GM20000 (cell line): Measurements from ENCODE around the gene CEBPA.
A peak's percentile ranks its signal among the peaks of the same experiment; 100 is the strongest.

Experiments
- DNase-seq: peaks from one replicate; pipeline ENCODE4 v3.0.0; 2012; ENCODE audit warnings: low spot score
- TF ChIP-seq, protein P1 (sequence below): IDR thresholded peaks from 2 replicates; pipeline ENCODE4 v1.5.1; 2012; ENCODE audit warnings: mild to moderate bottlenecking, control low read depth; ENCODE audit errors: extremely low read depth, missing control alignments

Gene CEBPA

DNA sequence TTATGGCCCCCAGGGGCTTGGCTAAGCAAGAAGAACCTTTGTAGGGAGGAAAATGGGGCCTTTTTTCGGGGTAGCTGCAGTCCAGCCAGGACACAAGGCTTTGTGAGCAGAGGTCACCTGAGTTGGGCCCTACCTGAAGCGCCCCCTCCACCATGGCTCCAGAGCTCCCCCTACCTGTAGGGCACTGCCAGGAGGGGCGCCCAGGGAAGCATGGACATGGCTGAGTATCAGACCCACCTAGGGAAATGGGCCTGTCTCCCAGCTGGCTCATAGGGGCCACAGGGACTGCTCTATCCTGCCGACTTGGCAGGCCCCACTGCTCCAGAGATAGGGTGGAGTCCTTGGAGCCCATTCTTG, 9.0 kb upstream of the CEBPA start:
- TF ChIP-seq, protein P1, sequence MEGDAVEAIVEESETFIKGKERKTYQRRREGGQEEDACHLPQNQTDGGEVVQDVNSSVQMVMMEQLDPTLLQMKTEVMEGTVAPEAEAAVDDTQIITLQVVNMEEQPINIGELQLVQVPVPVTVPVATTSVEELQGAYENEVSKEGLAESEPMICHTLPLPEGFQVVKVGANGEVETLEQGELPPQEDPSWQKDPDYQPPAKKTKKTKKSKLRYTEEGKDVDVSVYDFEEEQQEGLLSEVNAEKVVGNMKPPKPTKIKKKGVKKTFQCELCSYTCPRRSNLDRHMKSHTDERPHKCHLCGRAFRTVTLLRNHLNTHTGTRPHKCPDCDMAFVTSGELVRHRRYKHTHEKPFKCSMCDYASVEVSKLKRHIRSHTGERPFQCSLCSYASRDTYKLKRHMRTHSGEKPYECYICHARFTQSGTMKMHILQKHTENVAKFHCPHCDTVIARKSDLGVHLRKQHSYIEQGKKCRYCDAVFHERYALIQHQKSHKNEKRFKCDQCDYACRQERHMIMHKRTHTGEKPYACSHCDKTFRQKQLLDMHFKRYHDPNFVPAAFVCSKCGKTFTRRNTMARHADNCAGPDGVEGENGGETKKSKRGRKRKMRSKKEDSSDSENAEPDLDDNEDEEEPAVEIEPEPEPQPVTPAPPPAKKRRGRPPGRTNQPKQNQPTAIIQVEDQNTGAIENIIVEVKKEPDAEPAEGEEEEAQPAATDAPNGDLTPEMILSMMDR = no peak

DNA sequence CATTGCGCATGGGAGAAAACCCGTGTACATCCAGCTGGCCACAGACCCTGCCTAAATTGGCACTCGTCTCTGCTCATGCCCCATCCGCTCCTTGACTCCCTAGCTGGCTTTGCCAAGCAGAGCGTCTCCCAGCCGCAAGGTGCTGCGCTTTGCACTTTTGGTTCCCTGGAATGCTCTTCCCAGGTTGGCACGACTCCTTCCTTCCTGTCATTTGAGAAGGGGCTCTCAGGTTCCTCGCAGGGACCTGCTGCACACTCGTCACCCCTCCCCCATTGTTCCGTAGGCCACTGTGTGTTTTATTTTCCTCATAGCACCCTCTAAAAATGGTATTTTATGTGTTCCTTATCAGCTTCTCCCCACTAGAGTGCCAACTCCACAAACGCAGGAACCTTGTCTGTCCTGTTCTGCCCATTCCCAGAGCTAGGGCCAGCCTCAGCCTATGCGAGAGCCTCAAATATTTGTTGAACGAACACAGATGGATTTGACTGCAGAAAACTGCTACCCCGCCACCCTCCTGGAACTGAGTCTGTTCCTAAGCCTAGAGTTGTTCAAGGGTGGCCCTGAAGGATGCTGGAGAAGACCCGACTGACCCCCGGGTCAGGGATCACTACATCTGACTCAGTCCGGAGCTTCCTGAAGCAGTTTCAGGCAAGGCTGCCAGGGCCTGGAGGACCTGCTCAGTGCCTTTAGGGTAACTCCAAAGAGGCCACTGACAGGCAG, 8.4 kb upstream of the CEBPA start:
- no peak for DNase-seq
- TF ChIP-seq, protein P1 = no peak

More for the DNA sequence above, 9.0 kb upstream of the CEBPA start:
- no peak for DNase-seq

DNA sequence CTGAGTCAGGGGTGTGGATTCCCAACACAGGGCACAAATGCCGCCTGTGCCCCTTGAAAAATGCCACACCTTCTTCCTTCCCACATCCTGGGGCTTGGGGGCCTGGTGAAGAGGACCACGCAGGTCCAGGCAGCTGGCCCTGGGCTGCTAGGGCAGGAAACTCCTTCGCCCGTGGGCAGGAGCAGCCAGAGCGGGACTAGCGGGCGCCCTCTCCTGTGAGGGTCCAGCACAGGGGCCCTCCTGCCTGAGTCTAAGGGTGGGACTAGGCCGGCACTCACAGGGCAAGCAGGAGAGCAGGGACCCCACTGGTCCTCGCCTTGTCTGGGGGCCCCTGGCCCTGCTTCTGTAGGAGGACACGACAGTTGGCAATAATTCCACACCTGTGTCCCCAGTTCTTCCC, 7.5 kb upstream of the CEBPA start:
- TF ChIP-seq, protein P1 = no peak
- no peak for DNase-seq

DNA sequence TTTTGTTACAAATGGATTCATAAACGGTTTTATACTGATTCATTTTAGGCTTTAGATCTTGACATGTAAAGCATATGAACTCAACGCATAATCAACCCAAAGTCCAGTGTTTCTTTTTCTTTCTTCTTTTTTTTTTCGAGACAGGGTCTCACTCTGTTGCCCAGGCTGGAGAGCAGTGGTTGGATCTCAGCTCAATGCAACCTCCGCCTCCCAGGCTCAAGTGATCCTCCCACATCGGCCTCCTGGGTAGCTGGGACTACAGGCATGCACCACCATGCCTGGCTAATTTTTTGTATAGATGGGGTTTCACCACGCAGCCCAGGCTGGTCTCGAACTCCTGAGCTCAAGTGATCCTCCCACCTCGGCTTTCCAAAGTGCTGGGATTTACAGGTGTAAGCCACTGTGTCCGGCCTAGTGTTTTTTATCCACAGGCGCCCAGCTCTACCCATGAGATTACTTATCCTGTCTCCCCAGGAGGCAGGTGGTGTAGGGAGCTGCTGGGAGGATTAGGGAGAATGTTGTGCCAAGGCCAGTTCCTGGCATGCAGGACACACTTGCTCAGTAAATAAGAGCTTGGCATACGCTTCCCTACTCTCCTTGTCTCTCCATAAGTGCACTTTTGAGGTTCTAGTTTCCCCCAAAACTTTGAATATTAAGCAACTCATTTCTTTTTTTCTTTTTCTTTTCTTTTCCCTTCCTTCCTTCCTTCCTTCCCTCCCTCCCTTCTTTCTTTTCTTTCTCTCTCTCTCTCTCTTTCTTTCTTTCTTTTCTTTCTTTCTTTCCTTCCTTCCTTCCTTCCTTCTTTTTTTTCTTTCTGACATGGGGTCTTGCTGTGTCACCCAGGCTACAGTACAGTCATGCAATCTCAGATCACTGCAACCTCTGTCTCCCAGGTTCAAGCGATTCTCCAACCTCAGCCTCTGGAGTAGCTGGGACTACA, 4.8 kb upstream of the CEBPA start:
- TF ChIP-seq, protein P1 = no peak
- DNase-seq = no peak

DNA sequence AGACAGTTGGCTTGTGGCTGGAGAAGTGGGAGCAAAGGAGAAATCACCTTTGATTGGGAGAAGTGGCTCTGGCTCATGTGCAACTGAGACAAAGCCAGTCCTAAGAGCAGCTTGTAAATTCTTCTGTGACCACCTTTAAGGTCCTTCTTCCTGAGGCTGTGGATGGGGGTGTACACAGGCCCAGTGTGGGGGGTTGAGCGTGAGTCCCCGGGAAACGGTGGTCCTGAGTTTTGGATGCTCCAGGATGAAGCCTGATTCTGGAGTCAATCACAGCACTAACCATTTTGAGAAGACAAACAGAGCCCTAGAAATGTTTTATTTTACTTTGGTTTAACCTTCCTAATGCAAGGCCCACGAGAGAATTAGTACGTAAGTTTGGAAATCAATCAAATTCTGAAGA, 3.9 kb upstream of the CEBPA start:
- no peak for DNase-seq
- TF ChIP-seq, protein P1 = no peak

DNA sequence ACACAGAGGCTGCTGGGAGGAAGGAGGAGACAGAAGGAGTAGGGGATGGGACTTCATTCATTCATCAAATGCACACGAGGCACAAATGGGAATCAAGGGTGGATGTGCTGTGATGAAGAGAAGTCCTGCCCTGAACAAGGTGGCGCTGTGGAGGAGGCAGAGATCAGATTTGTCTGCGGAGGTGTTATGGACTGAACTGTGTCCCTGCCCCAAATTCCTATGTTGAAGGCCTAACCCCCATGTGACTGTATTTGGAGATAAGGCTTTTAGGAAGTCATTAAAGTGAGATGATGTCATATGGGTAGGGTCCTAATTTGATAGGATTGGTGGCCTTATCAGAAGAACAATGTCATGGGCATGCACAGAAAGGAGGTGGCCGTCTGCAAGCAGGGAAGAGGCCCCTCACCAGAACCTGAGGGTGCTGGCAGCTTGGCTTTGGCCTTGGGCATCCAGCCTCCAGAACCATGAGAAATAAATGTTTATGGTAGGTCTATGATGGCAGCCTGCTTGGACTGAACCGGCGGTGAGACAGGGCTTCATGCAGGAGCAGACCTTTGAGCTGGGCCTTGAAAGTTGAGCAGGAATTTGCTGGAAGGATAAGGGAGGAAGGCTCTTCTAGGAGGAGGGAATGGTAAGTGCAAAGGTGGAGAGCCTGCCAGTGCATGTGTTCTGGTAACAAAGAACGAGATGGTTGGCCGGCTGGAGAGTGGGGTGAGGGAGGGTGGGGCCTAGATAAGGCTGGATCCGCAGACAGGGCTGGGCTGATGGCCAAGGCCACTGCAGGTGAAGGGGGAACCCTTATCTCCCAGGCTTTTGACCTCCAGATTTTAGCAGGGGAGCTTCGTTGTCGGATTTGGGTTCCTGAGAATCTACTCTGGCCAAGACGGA, 2.7 kb upstream of the CEBPA start:
- TF ChIP-seq, protein P1 = no peak
- peak; percentile 9 for DNase-seq
